Kidney epithelial cell (primary cell): ENCODE data around the gene UNCX. TPM values are rescaled to one million over a fixed set of nuclear protein-coding genes. Genes with fewer than 3 reads are reported as not detected.
"Not testable (repeated sequence)": the region's sequence is repeated elsewhere in the genome, so short reads cannot be mapped to it uniquely, and the experiment has no call there.

Experiments used
- DNase-seq: peaks from one replicate; pipeline ENCODE4 v3.0.0-alpha.2; 2010; ENCODE audit warnings: low read depth
- H3K27me3 ChIP-seq: 2 replicates; pipeline ENCODE4 v1.6.0; 2011; ENCODE audit warnings: low read length; ENCODE audit not compliant: control insufficient read depth, insufficient read depth
- H3K36me3 ChIP-seq: 2 replicates; pipeline ENCODE4 v1.5.1; 2011; ENCODE audit warnings: low read length; ENCODE audit not compliant: control insufficient read depth, insufficient read depth
- H3K4me3 ChIP-seq: 2 replicates; pipeline ENCODE4 v1.5.1; 2011; ENCODE audit warnings: low read depth, mild to moderate bottlenecking, control low read depth, low read length
- total RNA-seq: library from RNA; depleted of rRNA; stranded (reverse); fragments of >200 nt; gene quantifications from 2 replicates; pipeline ENCODE4 v1.2.3, GENCODE V29; 2015
- TF ChIP-seq, protein P1 (sequence below): IDR thresholded peaks from 2 replicates; pipeline ENCODE4 v1.5.1; 2011; ENCODE audit warnings: mild to moderate bottlenecking, moderate library complexity, low read length, control low read depth, inconsistent platforms; ENCODE audit not compliant: insufficient read depth, poor library complexity, severe bottlenecking

UNCX gene
- total RNA-seq, 1 donor from 2014 or later: 1.6 TPM

DNA sequence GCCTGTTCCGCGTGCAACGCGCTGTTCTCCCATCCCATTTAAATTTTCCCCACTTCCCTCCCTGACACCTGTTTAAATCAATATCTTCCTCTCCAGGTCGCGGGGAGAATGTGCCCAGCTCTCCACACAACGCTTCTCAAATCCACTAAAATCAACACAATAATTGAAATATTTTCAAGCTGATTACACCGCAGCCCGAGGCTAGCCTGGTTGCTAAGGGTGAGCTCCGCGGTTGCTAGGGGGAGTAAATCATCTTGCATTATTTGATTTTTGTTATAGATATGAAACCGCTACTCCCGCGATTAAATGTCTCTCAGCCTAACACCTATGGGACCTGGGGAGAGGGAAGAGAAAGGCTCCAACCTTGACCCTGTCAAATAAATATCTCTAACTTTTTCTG is 36.2 kb downstream of the UNCX start:
- H3K36me3 ChIP-seq: no peaks in the 10 kb centered on the region
- TF ChIP-seq, protein P1, sequence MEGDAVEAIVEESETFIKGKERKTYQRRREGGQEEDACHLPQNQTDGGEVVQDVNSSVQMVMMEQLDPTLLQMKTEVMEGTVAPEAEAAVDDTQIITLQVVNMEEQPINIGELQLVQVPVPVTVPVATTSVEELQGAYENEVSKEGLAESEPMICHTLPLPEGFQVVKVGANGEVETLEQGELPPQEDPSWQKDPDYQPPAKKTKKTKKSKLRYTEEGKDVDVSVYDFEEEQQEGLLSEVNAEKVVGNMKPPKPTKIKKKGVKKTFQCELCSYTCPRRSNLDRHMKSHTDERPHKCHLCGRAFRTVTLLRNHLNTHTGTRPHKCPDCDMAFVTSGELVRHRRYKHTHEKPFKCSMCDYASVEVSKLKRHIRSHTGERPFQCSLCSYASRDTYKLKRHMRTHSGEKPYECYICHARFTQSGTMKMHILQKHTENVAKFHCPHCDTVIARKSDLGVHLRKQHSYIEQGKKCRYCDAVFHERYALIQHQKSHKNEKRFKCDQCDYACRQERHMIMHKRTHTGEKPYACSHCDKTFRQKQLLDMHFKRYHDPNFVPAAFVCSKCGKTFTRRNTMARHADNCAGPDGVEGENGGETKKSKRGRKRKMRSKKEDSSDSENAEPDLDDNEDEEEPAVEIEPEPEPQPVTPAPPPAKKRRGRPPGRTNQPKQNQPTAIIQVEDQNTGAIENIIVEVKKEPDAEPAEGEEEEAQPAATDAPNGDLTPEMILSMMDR: no peak
- peaks cover 26% of the 10 kb centered on the region for H3K27me3 ChIP-seq
- H3K4me3 ChIP-seq: no peak overlapping the region
- DNase-seq: no peak

DNA sequence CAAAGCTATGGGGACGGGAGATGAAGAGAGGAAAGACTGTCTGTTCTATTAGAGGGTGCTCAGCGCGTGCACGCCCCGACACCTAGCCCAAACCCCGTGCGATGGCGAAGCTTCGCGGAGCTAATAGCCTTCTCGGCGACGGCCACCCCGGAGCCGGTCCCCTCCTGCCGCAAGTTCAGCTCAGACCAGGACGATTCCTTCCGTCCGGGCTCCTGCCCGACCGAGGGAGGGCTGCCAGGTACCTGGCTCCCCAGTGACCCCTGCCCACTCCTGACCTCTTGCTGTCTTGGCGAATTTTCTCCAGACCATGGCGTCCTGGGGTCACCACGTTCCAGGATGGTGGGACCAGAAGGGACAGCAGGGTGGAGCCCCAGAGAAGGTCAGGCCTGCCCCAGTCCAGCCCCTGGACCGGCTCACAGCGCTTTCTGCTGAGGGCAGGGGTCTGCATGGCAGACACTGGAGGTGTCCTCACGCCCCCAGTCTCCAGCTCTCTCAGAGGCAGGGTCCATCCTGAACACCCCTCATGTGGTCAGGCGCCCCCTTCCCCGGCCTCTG is 36.7 kb downstream of the UNCX start:
- TF ChIP-seq, protein P1: no peak
- no peak overlapping the region for H3K4me3 ChIP-seq
- H3K27me3 ChIP-seq: peaks cover 29% of the 10 kb centered on the region
- no peak for DNase-seq
- H3K36me3 ChIP-seq: no peaks in the 10 kb centered on the region

DNA sequence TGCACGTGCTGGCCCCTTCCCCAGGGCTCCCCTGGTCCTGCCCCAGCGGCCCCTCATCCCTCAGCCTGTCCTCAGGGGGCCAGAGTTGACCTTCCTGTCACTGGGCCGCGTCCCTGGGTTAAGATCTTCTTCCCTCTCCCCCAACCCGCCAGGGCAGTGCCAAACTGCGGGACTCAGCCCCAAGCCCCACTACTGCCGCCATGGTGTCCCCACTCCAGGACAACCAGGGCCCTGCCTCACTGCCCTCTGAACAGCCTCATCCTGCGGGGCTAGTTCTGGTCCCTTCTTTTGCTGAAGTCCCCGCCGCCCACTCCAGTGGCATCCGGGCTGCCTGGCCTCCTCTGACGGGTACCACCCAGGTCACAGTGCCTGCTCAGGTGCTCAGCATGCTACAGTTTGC is 37.5 kb downstream of the UNCX start:
- H3K36me3 ChIP-seq: no peaks in the 10 kb centered on the region
- H3K4me3 ChIP-seq: no peak overlapping the region
- DNase-seq: no peak
- TF ChIP-seq, protein P1: no peak
- peaks cover 35% of the 10 kb centered on the region for H3K27me3 ChIP-seq

DNA sequence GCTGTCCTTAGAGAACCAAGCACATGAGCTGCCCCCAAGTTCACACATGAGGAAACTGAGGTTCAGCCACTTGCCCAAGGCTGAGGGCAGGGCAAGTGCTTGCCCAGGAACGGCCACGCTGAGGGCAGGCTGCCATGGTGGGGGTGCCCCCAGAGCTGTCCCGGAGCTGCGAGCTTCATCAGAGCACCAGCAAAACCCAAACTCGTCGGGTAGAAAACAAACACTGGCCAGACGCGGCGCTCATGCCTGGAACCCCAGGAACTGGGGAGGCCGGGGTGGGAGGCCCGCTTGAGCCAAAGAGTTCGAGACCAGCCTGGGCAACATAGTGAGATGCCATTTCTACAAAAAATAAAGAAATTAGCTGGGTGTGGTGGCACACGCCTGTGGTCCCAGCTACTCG is 38.4 kb downstream of the UNCX start:
- no peak overlapping the region for H3K4me3 ChIP-seq
- DNase-seq: no peak
- H3K36me3 ChIP-seq: no peaks in the 10 kb centered on the region
- TF ChIP-seq, protein P1: no peak
- H3K27me3 ChIP-seq: peaks cover 44% of the 10 kb centered on the region

DNA sequence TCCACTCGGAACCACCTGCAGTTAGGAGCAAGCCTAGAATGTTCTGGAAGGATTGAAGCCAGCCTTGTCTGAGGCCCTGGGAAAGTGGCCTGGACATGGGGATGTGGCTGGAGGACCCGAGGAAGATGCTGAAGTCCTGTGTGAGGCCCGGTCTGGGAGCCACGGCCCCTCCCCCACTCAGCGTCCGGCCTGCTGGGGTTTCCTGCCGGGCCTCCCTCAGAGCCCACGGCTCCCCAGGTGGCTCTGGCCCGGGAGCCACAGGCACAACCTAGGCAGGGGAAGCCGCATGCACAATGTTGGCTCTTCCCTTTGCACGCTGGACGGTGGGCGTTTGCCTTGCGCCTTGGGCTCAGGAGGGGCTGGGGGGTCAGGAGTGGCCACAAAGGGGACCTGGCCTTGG is 39.0 kb downstream of the UNCX start:
- no peak for DNase-seq

DNA sequence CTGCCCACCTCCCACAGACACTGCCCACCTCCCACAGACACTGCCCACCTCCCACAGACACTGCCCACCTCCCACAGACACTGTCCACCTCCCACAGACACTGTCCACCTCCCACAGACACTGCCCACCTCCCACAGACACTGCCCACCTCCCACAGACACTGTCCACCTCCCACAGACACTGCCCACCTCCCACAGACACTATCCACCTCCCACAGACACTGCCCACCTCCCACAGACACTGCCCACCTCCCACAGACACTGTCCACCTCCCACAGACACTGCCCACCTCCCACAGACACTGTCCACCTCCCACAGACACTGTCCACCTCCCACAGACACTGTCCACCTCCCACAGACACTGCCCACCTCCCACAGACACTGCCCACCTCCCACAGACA is 39.5 kb downstream of the UNCX start:
- not testable (repeated sequence) for H3K36me3 ChIP-seq, H3K4me3 ChIP-seq, DNase-seq
- H3K27me3 ChIP-seq: peaks cover 51% of the 10 kb centered on the region

More for the DNA sequence above, 39.0 kb downstream of the UNCX start:
- peaks cover 50% of the 10 kb centered on the region for H3K27me3 ChIP-seq
- no peak overlapping the region for H3K4me3 ChIP-seq
- TF ChIP-seq, protein P1: no peak
- no peaks in the 10 kb centered on the region for H3K36me3 ChIP-seq
